Smooth muscle cell (in vitro differentiated cells): ENCODE measurements around the gene PPP1R12B. TPM values are rescaled to one million over a fixed set of nuclear protein-coding genes. Genes with fewer than 3 reads are reported as not detected.
A peak's percentile ranks its signal among the peaks of the same experiment; 100 is the strongest.
"Not testable (repeated sequence)": the region's sequence is repeated elsewhere in the genome, so short reads cannot be mapped to it uniquely, and the experiment has no call there.

Experiments used
- DNase-seq: peaks from one replicate; lab custom pipeline; 2025; ENCODE audit not compliant: unreplicated experiment; lab: John Stamatoyannopoulos, UW
- H2AFZ ChIP-seq: fragments of 200-600 bp; sonication (generic); 2 replicates; pipeline ENCODE4 v1.6.0; 2016; ENCODE audit warnings: antibody characterized with exemption, low read depth, mild to moderate bottlenecking
- H3F3A ChIP-seq: fragments of 200-600 bp; sonication (generic); 2 replicates; pipeline ENCODE4 v1.6.0; 2017; ENCODE audit warnings: antibody characterized with exemption, low read depth
- H3K27ac ChIP-seq: fragments of 200-600 bp; sonication (generic); 2 replicates; pipeline ENCODE4 v1.5.1; 2016; ENCODE audit warnings: low read depth, mild to moderate bottlenecking
- H3K27me3 ChIP-seq: fragments of 200-600 bp; sonication (generic); 2 replicates; pipeline ENCODE4 v1.6.1; 2016; ENCODE audit warnings: low read depth, mild to moderate bottlenecking
- H3K36me3 ChIP-seq: fragments of 200-600 bp; sonication (generic); 2 replicates; pipeline ENCODE4 v1.5.1; 2016; ENCODE audit warnings: low read depth
- H3K4me1 ChIP-seq: fragments of 200-600 bp; sonication (generic); 2 replicates; pipeline ENCODE4 v1.5.1; 2016; ENCODE audit warnings: low read depth
- H3K4me2 ChIP-seq: fragments of 200-600 bp; sonication (generic); 2 replicates; pipeline ENCODE4 v1.6.0; 2016; ENCODE audit warnings: mild to moderate bottlenecking
- H3K4me3 ChIP-seq: fragments of 200-600 bp; sonication (generic); 2 replicates; pipeline ENCODE4 v1.5.1; 2016; ENCODE audit warnings: mild to moderate bottlenecking
- H3K79me2 ChIP-seq: fragments of 200-600 bp; sonication (generic); 2 replicates; pipeline ENCODE4 v1.6.0; 2016; ENCODE audit warnings: low read depth, mild to moderate bottlenecking
- H3K9ac ChIP-seq: fragments of 200-600 bp; sonication (generic); 2 replicates; pipeline ENCODE4 v1.6.0; 2016; ENCODE audit warnings: low read depth
- H3K9me3 ChIP-seq: fragments of 200-600 bp; sonication (generic); replicated peaks from 2 replicates; pipeline ENCODE4 v1.5.1; 2016; ENCODE audit warnings: low read depth
- H4K20me1 ChIP-seq: fragments of 200-600 bp; sonication (generic); 2 replicates; pipeline ENCODE4 v1.6.0; 2016; ENCODE audit warnings: low read depth
- CTCF ChIP-seq: fragments of 200-600 bp; sonication (generic); IDR thresholded peaks from 2 replicates; pipeline ENCODE4 v1.5.1; 2017; ENCODE audit warnings: borderline replicate concordance, mild to moderate bottlenecking, antibody characterized with exemption; ENCODE audit not compliant: insufficient read depth, poor library complexity, severe bottlenecking
- WGBS: methylation state at CpG from one replicate; pipeline ENCODE4 v1.1.7; 2016; ENCODE audit warnings: low lambda C conversion rate; 5-methylcytosine and 5-hydroxymethylcytosine counted together
- polyA plus RNA-seq: library from polyadenylated mRNA; unstranded; fragments of >200 nt; fragmentation: Nextera tagmentation; extraction: Ambion mirVana; gene quantifications from 2 replicates; pipeline ENCODE4 v1.2.1, GENCODE V29; 2016
- total RNA-seq: library from RNA; depleted of rRNA; stranded (reverse); fragments of >200 nt; gene quantifications from 2 replicates; pipeline ENCODE4 v1.2.3, GENCODE V29; 2014

The PPP1R12B gene
- total and polyA plus RNA-seq, 2 experiments from 2014 or later = 2.8 to 6.7 TPM

GRCh38 chr1:202551683-202552082 is 203.2 kb downstream of the PPP1R12B start:
- no peaks in the 10 kb centered on the region for H3K9me3 ChIP-seq
- H3K27ac ChIP-seq = peak overlapping the region; percentile 75
- no peaks in the 10 kb centered on the region for H4K20me1 ChIP-seq
- peaks cover 16% of the 10 kb centered on the region for H3F3A ChIP-seq
- H3K36me3 ChIP-seq = no peaks in the 10 kb centered on the region
- DNase-seq = no peak
- no peak overlapping the region for H3K4me3 ChIP-seq
- H2AFZ ChIP-seq = no peak overlapping the region
- peak overlapping the region; percentile 68 for H3K4me2 ChIP-seq
- 23% methylated on average over 3 of the region's 3 CpGs for WGBS
- no peak for TF ChIP-seq CTCF
- no peaks in the 10 kb centered on the region for H3K79me2 ChIP-seq
- H3K9ac ChIP-seq = no peak overlapping the region
- H3K4me1 ChIP-seq = peaks cover 14% of the 10 kb centered on the region
- H3K27me3 ChIP-seq = no peaks in the 10 kb centered on the region

- not testable (repeated sequence) for H3K79me2 ChIP-seq, H3K4me3 ChIP-seq, H3K9ac ChIP-seq, H4K20me1 ChIP-seq, H2AFZ ChIP-seq, DNase-seq, H3K36me3 ChIP-seq, H3K27me3 ChIP-seq, H3K9me3 ChIP-seq
- Histone ChIP-seq H3F3A (peaks cover 15% of the 10 kb centered on the region), H3K4me1 (peaks cover 14% of the 10 kb centered on the region), H3K4me2 (peak overlapping the region; percentile 68), H3K27ac (peak overlapping the region; percentile 75)
These were observed 204.1 kb downstream of the PPP1R12B start for GRCh38 chr1:202552615-202553014.

GRCh38 chr1:202553078-202553477 is 204.6 kb downstream of the PPP1R12B start:
- not testable (repeated sequence) for H3K9ac ChIP-seq, H4K20me1 ChIP-seq, H3K4me3 ChIP-seq, H3K27me3 ChIP-seq, H2AFZ ChIP-seq, H3K79me2 ChIP-seq, H3K9me3 ChIP-seq, DNase-seq, H3K36me3 ChIP-seq
- Histone ChIP-seq H3F3A (peaks cover 15% of the 10 kb centered on the region), H3K4me1 (peaks cover 14% of the 10 kb centered on the region), H3K4me2 (peak overlapping the region; percentile 68), H3K27ac (peak overlapping the region; percentile 75)
- 31% methylated on average over 1 of the region's 1 CpG for WGBS

GRCh38 chr1:202553560-202554038 is 205.1 kb downstream of the PPP1R12B start:
- no peak for DNase-seq
- H3K27me3 ChIP-seq = no peaks in the 10 kb centered on the region
- H2AFZ ChIP-seq = no peak overlapping the region
- no peaks in the 10 kb centered on the region for H3K79me2 ChIP-seq
- peak overlapping the region; percentile 75 for H3K27ac ChIP-seq
- no peak for TF ChIP-seq CTCF
- no peak overlapping the region for H3K9ac ChIP-seq
- no peaks in the 10 kb centered on the region for H3K9me3 ChIP-seq
- peaks cover 14% of the 10 kb centered on the region for H3K4me1 ChIP-seq
- peak overlapping the region; percentile 68 for H3K4me2 ChIP-seq
- H3F3A ChIP-seq = peaks cover 15% of the 10 kb centered on the region
- H3K36me3 ChIP-seq = no peaks in the 10 kb centered on the region
- H3K4me3 ChIP-seq = no peak overlapping the region
- no peaks in the 10 kb centered on the region for H4K20me1 ChIP-seq
- 15% methylated on average over 3 of the region's 3 CpGs for WGBS

GRCh38 chr1:202554619-202555018 is 206.1 kb downstream of the PPP1R12B start:
- peak overlapping the region; percentile 75 for H3K27ac ChIP-seq
- H2AFZ ChIP-seq, DNase-seq, H3K36me3 ChIP-seq, H3K79me2 ChIP-seq, H4K20me1 ChIP-seq, H3K27me3 ChIP-seq, H3K4me3 ChIP-seq, H3K9ac ChIP-seq, H3K9me3 ChIP-seq: not testable (repeated sequence)
- H3K4me2 ChIP-seq = peak overlapping the region; percentile 68
- WGBS = 48% methylated on average over 4 of the region's 4 CpGs
- H3F3A ChIP-seq = peaks cover 15% of the 10 kb centered on the region
- peaks cover 14% of the 10 kb centered on the region for H3K4me1 ChIP-seq

- WGBS = 96% methylated on average over 4 of the region's 4 CpGs
- DNase-seq, H2AFZ ChIP-seq, H3K36me3 ChIP-seq, H3K9me3 ChIP-seq, H4K20me1 ChIP-seq, H3K4me3 ChIP-seq, H3K79me2 ChIP-seq, H3K27ac ChIP-seq, H3K27me3 ChIP-seq, H3K9ac ChIP-seq, H3K4me2 ChIP-seq: not testable (repeated sequence)
- H3K4me1 ChIP-seq = peaks cover 14% of the 10 kb centered on the region
- peaks cover 15% of the 10 kb centered on the region for H3F3A ChIP-seq
These were observed 207.5 kb downstream of the PPP1R12B start for GRCh38 chr1:202556037-202556436.

GRCh38 chr1:202557662-202558061 is 209.2 kb downstream of the PPP1R12B start:
- H3K36me3 ChIP-seq, H3K9ac ChIP-seq, H3F3A ChIP-seq, H2AFZ ChIP-seq, H3K27ac ChIP-seq, H3K79me2 ChIP-seq, H4K20me1 ChIP-seq, H3K4me3 ChIP-seq, H3K4me2 ChIP-seq, DNase-seq, H3K9me3 ChIP-seq, H3K27me3 ChIP-seq: not testable (repeated sequence)
- WGBS = 84% methylated on average over 1 of the region's 1 CpG
- peaks cover 14% of the 10 kb centered on the region for H3K4me1 ChIP-seq
